A673 (cell line): Measurements from ENCODE around the gene RNF38. TPM values are rescaled to one million over a fixed set of nuclear protein-coding genes. Genes with fewer than 3 reads are reported as not detected.
"Not testable (repeated sequence)": the region's sequence is repeated elsewhere in the genome, so short reads cannot be mapped to it uniquely, and the experiment has no call there.

Source experiments
- BruUV-seq: library from RNA; stranded (reverse); fragments of 400-500 nt; replicated peaks from 2 replicates; lab custom pipeline; 2021; lab: Mats Ljungman, UMichigan
- CTCF ChIA-PET: fragments of 300-600 bp; sonication (Branson Sonifier 250); formaldehyde crosslinking; loops from one replicate; lab custom pipeline; 2022; ENCODE audit warnings: antibody characterized with exemption; lab: Charles Lee
- POLR2A ChIA-PET: fragments of 300-600 bp; sonication (Branson Sonifier 250); formaldehyde crosslinking; loops from one replicate; lab custom pipeline; 2022; ENCODE audit warnings: antibody characterized with exemption; ENCODE audit not compliant: low non-redundant PET; lab: Charles Lee
- DNase-seq: peaks from one replicate; pipeline ENCODE4 v3.0.0-alpha.2; 2015; ENCODE audit warnings: low spot score
- H3K27ac ChIP-seq: fragments of 200-600 bp; sonication (generic); 2 replicates; pipeline ENCODE4 v1.5.1; 2016; ENCODE audit warnings: mixed run types, low read depth, mild to moderate bottlenecking, mixed read lengths, antibody characterized with exemption, low read length; ENCODE audit not compliant: poor library complexity, severe bottlenecking
- H3K27me3 ChIP-seq: fragments of 200-600 bp; sonication (generic); replicated peaks from 2 replicates; pipeline ENCODE4 v1.6.1; 2017; ENCODE audit warnings: mixed run types, low read depth, mild to moderate bottlenecking, mixed read lengths, antibody characterized with exemption, low read length; ENCODE audit not compliant: insufficient read depth, poor library complexity
- H3K36me3 ChIP-seq: fragments of 200-600 bp; sonication (generic); 2 replicates; pipeline ENCODE4 v1.6.1; 2016; ENCODE audit warnings: mixed run types, mild to moderate bottlenecking, mixed read lengths, antibody characterized with exemption, low read length; ENCODE audit not compliant: insufficient read depth, poor library complexity, severe bottlenecking
- H3K4me1 ChIP-seq: fragments of 200-600 bp; sonication (generic); 2 replicates; pipeline ENCODE4 v1.6.1; 2017; ENCODE audit warnings: mixed run types, mild to moderate bottlenecking, mixed read lengths, antibody characterized with exemption, low read length; ENCODE audit not compliant: insufficient read depth, poor library complexity, severe bottlenecking
- H3K4me3 ChIP-seq: fragments of 200-600 bp; sonication (generic); 2 replicates; pipeline ENCODE4 v1.5.1; 2016; ENCODE audit warnings: low read depth, mixed run types, mild to moderate bottlenecking, mixed read lengths, low read length; ENCODE audit not compliant: poor library complexity, severe bottlenecking
- H3K9me3 ChIP-seq: fragments of 200-600 bp; sonication (generic); 2 replicates; pipeline ENCODE4 v1.6.1; 2016; ENCODE audit warnings: mixed run types, low read depth, mild to moderate bottlenecking, mixed read lengths, antibody characterized with exemption, low read length; ENCODE audit not compliant: poor library complexity, severe bottlenecking
- CTCF ChIP-seq: fragments of 300-800, 200-600 bp; sonication (generic); conservative IDR thresholded peaks from 2 replicates; pipeline ENCODE4 v1.5.1; 2017; ENCODE audit warnings: low read depth, mild to moderate bottlenecking, antibody characterized with exemption, low read length, moderate library complexity, mixed read lengths
- EZH2 ChIP-seq: fragments of 200-600 bp; sonication (generic); IDR thresholded peaks from 2 replicates; pipeline ENCODE4 v1.6.1; 2017; ENCODE audit warnings: borderline replicate concordance, low read depth, mild to moderate bottlenecking, mixed read lengths, antibody characterized with exemption, low read length; ENCODE audit not compliant: poor library complexity, severe bottlenecking
- intact Hi-C: fragments of 100-400 bp; cut with micrococcal nuclease; formaldehyde crosslinking; loops from one replicate; pipeline ENCODE4 v1.10.0; 2022; ENCODE audit not compliant: unreplicated experiment
- total RNA-seq: library from RNA; stranded (reverse); gene quantifications from 2 replicates; pipeline ENCODE4 v1.2.3, GENCODE V29; 2021

The RNF38 gene
- total RNA-seq, 1 experiment from 2014 or later, result 26.6 TPM

GRCh38 chr9:36325081-36325828 is 74.8 kb downstream of the RNF38 start:
- no peaks in the 10 kb centered on the region for H3K36me3 ChIP-seq
- BruUV-seq, result no TSS peak
- no peaks in the 10 kb centered on the region for H3K9me3 ChIP-seq
- intact Hi-C loops, result no loop called here
- ChIA-PET POLR2A (no interaction called here), CTCF (no interaction called here)
- no peaks in the 10 kb centered on the region for H3K4me1 ChIP-seq
- no peaks in the 10 kb centered on the region for H3K27me3 ChIP-seq
- H3K4me3 ChIP-seq, result no peak overlapping the region
- no peak for DNase-seq
- TF ChIP-seq CTCF (no peak), EZH2 (no peak)
- H3K27ac ChIP-seq, result no peak overlapping the region

DNA sequence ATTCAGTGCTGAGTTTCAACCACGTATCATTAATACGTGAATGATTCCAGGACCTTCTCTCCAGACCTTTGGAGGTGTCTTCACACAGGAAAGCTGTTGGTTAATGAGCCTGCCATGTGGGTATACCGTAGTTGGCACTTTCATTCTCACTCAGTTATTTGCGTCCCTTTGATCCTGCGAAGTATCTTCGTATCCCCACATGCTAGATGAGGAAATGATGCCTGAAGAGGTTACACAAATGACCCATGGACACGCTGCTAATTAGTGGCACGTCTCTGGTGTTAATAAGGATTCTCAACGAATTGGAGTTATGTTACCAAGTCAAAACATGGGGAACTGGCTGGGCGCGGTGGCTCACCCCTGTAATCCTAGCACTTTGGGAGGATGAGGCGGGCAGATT is 76.1 kb downstream of the RNF38 start:
- Histone ChIP-seq H3K4me1 (no peaks in the 10 kb centered on the region), H3K9me3 (no peaks in the 10 kb centered on the region), H3K4me3 (no peak overlapping the region), H3K36me3 (no peaks in the 10 kb centered on the region), H3K27me3 (no peaks in the 10 kb centered on the region), H3K27ac (no peak overlapping the region)
- no peak for DNase-seq
- TF ChIP-seq EZH2, result no peak
- no peak for TF ChIP-seq CTCF
- ChIA-PET CTCF (no interaction called here), POLR2A (no interaction called here)
- BruUV-seq, result no TSS peak
- intact Hi-C loops, result no loop called here

DNA sequence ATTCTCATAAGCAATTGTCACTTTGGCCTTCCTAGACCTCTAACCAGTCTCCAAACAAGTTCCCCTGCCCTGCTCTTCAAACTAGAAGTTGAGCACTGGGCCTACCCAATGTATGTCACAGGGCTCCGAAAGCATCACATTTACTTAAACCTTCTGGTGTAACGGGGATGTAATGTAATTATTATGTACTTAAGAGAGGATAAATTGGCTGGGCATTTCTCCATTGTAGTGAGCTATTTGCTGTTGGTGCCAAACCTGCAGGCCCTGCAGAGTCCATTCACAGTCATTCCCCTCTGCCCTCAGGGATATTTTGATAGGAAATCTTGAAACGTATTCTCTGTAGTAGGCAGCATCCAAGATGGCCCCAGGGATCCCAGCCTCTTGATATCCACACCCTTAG is 77.6 kb downstream of the RNF38 start:
- intact Hi-C loops, result no loop called here
- no TSS peak for BruUV-seq
- TF ChIP-seq CTCF, result no peak
- no peak for TF ChIP-seq EZH2
- H3K27me3 ChIP-seq, result no peaks in the 10 kb centered on the region
- no peak overlapping the region for H3K27ac ChIP-seq
- DNase-seq, result no peak
- ChIA-PET POLR2A (no interaction called here), CTCF (no interaction called here)
- no peaks in the 10 kb centered on the region for H3K36me3 ChIP-seq
- H3K4me3 ChIP-seq, result no peak overlapping the region
- H3K4me1 ChIP-seq, result no peaks in the 10 kb centered on the region
- H3K9me3 ChIP-seq, result no peaks in the 10 kb centered on the region

- H3K36me3 ChIP-seq, H3K4me3 ChIP-seq, DNase-seq, BruUV-seq, CTCF ChIA-PET, H3K9me3 ChIP-seq, POLR2A ChIA-PET, intact Hi-C loops, H3K4me1 ChIP-seq, H3K27me3 ChIP-seq, H3K27ac ChIP-seq: not testable (repeated sequence)
Observed at GRCh38 chr9:36321903-36322302, 78.2 kb downstream of the RNF38 start.
